GM10266 (cell line): Measurements from ENCODE around the gene GSK3B.

ENCODE experiments used
- DNase-seq: peaks from one replicate; pipeline ENCODE4 v3.0.0; 2012; ENCODE audit errors: extremely low spot score
- CTCF ChIP-seq: IDR thresholded peaks from 2 replicates; pipeline ENCODE4 v1.5.1; 2012; ENCODE audit warnings: mild to moderate bottlenecking, low read depth; ENCODE audit not compliant: control insufficient read depth, insufficient read depth; ENCODE audit errors: missing control alignments

Gene GSK3B

DNA sequence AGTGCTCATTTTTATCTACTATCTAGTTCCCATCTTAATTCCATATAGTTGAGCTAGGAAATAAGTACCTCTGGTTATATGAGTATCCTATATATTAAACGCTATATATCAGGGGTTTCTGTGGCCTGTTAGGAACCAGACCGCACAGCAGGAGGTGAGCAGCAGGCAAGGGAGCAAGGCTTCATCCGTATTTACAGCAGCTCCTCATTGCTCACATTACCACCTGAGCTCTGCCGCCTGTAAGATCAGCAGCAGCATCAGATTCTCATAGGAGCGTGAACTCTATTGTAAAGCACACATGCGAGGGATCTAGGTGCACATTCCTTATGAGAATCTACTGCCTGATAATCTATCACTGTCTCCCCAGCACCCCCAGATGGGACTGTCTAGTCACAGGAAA lies 23.0 kb downstream of the GSK3B start:
- no peak for DNase-seq
- no peak for TF ChIP-seq CTCF

DNA sequence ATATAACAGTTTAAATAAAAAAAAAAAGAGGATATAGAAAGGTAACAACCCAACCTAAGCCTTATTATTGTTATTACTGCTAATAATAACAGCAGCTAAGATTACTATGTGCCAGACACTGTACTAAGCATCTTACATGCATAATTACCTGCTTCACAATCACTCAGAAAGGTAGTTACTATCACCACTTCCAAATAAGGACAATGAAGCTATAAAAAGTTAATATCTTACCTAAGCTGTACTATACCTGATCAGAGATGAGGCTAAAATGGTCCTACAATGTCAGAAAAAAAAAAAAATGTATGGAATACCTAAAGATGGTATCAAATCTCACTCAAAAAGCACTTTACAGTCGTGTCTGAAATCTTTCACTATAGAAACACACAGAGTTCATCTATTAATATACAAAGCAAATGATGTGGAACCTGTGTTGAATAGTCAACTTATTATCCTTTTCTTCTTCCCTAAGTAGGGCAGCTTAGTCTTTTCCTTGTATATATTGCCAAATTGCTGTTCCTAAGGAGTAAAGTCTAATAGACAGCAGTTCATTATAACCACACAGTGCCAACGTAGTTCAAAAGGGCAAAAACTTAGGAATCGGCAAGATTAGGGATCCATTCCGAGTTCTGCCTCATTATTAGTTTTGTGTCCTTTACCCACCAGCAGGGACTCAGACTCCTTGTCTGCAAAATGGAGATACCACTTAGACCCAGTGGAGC lies 23.8 kb downstream of the GSK3B start:
- no peak for TF ChIP-seq CTCF
- no peak for DNase-seq

GRCh38 chr3:120067083-120067482 lies 27.2 kb downstream of the GSK3B start:
- no peak for TF ChIP-seq CTCF
- no peak for DNase-seq

DNA sequence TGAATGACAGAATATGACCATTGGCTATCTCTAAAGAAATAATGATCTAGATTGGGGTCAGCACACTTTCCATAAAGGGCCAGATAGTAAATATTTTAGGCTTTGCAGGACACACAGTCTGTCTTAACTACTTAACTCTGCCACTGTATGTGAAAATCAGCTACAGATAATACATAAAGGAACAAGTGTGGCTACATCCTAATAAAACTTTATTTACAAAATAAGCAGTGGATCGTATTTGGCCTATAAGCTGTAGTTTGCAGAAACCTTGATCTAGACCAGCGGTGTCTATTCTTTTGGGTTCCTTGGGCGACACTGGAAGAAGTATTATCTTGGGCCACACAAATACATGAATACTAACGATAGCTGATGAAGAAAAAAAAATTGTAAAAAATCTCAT lies 27.6 kb downstream of the GSK3B start:
- TF ChIP-seq CTCF, result no peak
- no peak for DNase-seq

- DNase-seq, result no peak
Measured at GRCh38 chr3:120064641-120065040, 29.6 kb downstream of the GSK3B start.

DNA sequence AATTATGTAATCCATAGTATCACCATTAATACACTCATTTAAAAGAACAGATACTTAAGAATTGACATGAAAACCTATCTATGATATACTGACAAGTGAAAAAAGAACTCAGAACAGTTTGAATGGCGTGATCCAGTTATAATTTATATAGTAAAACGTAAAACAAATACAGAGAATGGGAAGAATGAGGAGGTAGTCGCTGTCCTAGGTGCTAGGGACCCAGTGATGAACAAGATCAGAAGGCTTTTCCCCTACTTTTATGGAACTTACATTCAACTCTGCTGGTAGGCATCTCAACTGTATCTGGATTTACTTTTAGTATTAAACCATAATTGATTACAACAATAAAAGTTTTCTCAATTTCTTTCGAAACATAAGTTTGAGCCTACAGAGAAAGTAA lies 31.8 kb downstream of the GSK3B start:
- no peak for TF ChIP-seq CTCF
- no peak for DNase-seq

More at GRCh38 chr3:120064641-120065040, 29.6 kb downstream of the GSK3B start:
- TF ChIP-seq CTCF, result no peak

- DNase-seq, result no peak
- TF ChIP-seq CTCF, result no peak
Measured at GRCh38 chr3:120059081-120059864, 35.0 kb downstream of the GSK3B start.
